ENCODE measurements around the gene CORT. TPM values are rescaled to one million over a fixed set of nuclear protein-coding genes. Genes with fewer than 3 reads are reported as not detected.

The CORT gene
- polyA plus RNA-seq, 1 donor from 2014 or later = 0.81 TPM

DNA sequence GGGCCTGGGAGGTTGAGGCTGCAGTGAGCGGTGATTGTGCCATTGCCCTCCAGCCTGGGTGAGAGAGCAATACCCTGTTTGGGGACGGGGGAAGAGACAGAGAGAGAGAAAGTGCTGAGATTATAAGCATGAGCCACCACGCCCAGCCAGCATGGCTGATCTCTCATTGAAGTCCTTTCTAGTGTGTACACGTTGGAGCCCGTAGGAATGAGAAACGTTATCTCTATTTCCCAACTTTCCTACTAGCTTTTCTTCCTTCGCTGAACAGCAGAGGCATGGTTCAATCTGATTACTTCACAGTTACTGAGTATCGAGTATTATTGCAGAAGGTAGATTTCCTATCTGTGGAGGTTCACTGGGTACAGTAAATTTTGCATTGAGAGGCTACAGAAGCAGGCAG, 29.5 kb downstream of the CORT start:
- H3K4me2 ChIP-seq (ENCODE audit: low read length) = no peak overlapping the region
- TF ChIP-seq, protein P1, sequence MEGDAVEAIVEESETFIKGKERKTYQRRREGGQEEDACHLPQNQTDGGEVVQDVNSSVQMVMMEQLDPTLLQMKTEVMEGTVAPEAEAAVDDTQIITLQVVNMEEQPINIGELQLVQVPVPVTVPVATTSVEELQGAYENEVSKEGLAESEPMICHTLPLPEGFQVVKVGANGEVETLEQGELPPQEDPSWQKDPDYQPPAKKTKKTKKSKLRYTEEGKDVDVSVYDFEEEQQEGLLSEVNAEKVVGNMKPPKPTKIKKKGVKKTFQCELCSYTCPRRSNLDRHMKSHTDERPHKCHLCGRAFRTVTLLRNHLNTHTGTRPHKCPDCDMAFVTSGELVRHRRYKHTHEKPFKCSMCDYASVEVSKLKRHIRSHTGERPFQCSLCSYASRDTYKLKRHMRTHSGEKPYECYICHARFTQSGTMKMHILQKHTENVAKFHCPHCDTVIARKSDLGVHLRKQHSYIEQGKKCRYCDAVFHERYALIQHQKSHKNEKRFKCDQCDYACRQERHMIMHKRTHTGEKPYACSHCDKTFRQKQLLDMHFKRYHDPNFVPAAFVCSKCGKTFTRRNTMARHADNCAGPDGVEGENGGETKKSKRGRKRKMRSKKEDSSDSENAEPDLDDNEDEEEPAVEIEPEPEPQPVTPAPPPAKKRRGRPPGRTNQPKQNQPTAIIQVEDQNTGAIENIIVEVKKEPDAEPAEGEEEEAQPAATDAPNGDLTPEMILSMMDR (IDR thresholded peaks at IDR 0.05; ENCODE audit: poor library complexity, severe bottlenecking) = no peak
- TF ChIP-seq TAF1 (IDR thresholded peaks at IDR 0.05; ENCODE audit: low read depth) (no peak), SMC3 (conservative IDR thresholded peaks at IDR 0.05; ENCODE audit: poor library complexity) (no peak), EZH2 (IDR thresholded peaks at IDR 0.05; ENCODE audit: borderline replicate concordance, insufficient read depth, low read length, poor library complexity, severe bottlenecking) (no peak), RAD21 (conservative IDR thresholded peaks at IDR 0.05) (no peak), MXI1 (conservative IDR thresholded peaks at IDR 0.05; ENCODE audit: poor library complexity, severe bottlenecking) (no peak), POLR2AphosphoS5 (IDR thresholded peaks at IDR 0.05) (no peak), EP300 (conservative IDR thresholded peaks at IDR 0.05; ENCODE audit: poor library complexity, severe bottlenecking) (no peak)
- TF ChIP-seq, protein P2, sequence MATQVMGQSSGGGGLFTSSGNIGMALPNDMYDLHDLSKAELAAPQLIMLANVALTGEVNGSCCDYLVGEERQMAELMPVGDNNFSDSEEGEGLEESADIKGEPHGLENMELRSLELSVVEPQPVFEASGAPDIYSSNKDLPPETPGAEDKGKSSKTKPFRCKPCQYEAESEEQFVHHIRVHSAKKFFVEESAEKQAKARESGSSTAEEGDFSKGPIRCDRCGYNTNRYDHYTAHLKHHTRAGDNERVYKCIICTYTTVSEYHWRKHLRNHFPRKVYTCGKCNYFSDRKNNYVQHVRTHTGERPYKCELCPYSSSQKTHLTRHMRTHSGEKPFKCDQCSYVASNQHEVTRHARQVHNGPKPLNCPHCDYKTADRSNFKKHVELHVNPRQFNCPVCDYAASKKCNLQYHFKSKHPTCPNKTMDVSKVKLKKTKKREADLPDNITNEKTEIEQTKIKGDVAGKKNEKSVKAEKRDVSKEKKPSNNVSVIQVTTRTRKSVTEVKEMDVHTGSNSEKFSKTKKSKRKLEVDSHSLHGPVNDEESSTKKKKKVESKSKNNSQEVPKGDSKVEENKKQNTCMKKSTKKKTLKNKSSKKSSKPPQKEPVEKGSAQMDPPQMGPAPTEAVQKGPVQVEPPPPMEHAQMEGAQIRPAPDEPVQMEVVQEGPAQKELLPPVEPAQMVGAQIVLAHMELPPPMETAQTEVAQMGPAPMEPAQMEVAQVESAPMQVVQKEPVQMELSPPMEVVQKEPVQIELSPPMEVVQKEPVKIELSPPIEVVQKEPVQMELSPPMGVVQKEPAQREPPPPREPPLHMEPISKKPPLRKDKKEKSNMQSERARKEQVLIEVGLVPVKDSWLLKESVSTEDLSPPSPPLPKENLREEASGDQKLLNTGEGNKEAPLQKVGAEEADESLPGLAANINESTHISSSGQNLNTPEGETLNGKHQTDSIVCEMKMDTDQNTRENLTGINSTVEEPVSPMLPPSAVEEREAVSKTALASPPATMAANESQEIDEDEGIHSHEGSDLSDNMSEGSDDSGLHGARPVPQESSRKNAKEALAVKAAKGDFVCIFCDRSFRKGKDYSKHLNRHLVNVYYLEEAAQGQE (IDR thresholded peaks at IDR 0.05; ENCODE audit: borderline replicate concordance) = no peak
- H4K20me1 ChIP-seq (ENCODE audit: insufficient read depth) = no peaks in the 10 kb centered on the region
- H3K4me3 ChIP-seq (ENCODE audit: low read length) = no peak overlapping the region
- no peak overlapping the region for H2AFZ ChIP-seq (ENCODE audit: low read depth, low read length)
- no peaks in the 10 kb centered on the region for H3K27me3 ChIP-seq (ENCODE audit: insufficient read depth, low read depth, low read length)
- H3K9me2 ChIP-seq (ENCODE audit: insufficient read depth, low read length) = no peaks in the 10 kb centered on the region
- no peak overlapping the region for H3K27ac ChIP-seq (ENCODE audit: low read length)
- H3F3A ChIP-seq (ENCODE audit: insufficient read depth, low read length, poor library complexity, severe bottlenecking) = no peaks in the 10 kb centered on the region
- H3K9ac ChIP-seq (ENCODE audit: low read length) = no peak overlapping the region
- peaks cover 24% of the 10 kb centered on the region for H3K79me2 ChIP-seq (replicated peaks; ENCODE audit: insufficient read depth, low read length)
- no peaks in the 10 kb centered on the region for H3K36me3 ChIP-seq (ENCODE audit: insufficient read depth, low read length)
- no peaks in the 10 kb centered on the region for H3K9me3 ChIP-seq (ENCODE audit: low read length)

DNA sequence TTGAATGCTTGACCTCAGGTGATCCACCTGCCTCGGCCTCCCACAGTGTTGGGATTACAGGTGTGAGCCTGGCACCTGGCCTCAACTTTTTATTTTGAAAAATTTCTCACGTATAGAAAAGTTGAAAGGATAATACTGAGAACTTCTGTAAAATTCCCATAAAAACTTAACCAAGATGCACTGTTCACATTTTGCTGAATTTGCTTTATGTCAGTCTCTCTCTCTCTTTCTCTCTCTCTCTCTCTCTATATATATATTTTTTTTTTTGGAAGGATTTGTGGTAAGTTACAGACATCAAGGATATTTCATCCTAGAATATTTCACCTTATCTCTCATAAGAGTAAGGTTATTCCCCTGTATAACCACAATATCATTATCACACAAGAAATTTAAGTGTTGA, 30.8 kb downstream of the CORT start:
- H3K36me3 ChIP-seq (ENCODE audit: insufficient read depth, low read length) = no peaks in the 10 kb centered on the region
- no peaks in the 10 kb centered on the region for H4K20me1 ChIP-seq (ENCODE audit: insufficient read depth)
- no peaks in the 10 kb centered on the region for H3K27me3 ChIP-seq (ENCODE audit: insufficient read depth, low read depth, low read length)
- H3K27ac ChIP-seq (ENCODE audit: low read length) = no peak overlapping the region
- H3K9me2 ChIP-seq (ENCODE audit: insufficient read depth, low read length) = no peaks in the 10 kb centered on the region
- no peaks in the 10 kb centered on the region for H3K9me3 ChIP-seq (ENCODE audit: low read length)
- TF ChIP-seq TAF1 (IDR thresholded peaks at IDR 0.05; ENCODE audit: low read depth) = no peak
- TF ChIP-seq RAD21 (conservative IDR thresholded peaks at IDR 0.05) = no peak
- no peak for TF ChIP-seq SMC3 (conservative IDR thresholded peaks at IDR 0.05; ENCODE audit: poor library complexity)
- TF ChIP-seq, protein P1 (IDR thresholded peaks at IDR 0.05; ENCODE audit: poor library complexity, severe bottlenecking) = no peak
- no peak for TF ChIP-seq MXI1 (conservative IDR thresholded peaks at IDR 0.05; ENCODE audit: poor library complexity, severe bottlenecking)
- no peak for TF ChIP-seq EZH2 (IDR thresholded peaks at IDR 0.05; ENCODE audit: borderline replicate concordance, insufficient read depth, low read length, poor library complexity, severe bottlenecking)
- no peak for TF ChIP-seq POLR2AphosphoS5 (IDR thresholded peaks at IDR 0.05)
- TF ChIP-seq, protein P2 (IDR thresholded peaks at IDR 0.05; ENCODE audit: borderline replicate concordance) = no peak
- no peak for TF ChIP-seq EP300 (conservative IDR thresholded peaks at IDR 0.05; ENCODE audit: poor library complexity, severe bottlenecking)
- H3F3A ChIP-seq (ENCODE audit: insufficient read depth, low read length, poor library complexity, severe bottlenecking) = no peaks in the 10 kb centered on the region
- H2AFZ ChIP-seq (ENCODE audit: low read depth, low read length) = no peak overlapping the region
- no peak overlapping the region for H3K4me3 ChIP-seq (ENCODE audit: low read length)
- no peak overlapping the region for H3K4me2 ChIP-seq (ENCODE audit: low read length)
- H3K9ac ChIP-seq (ENCODE audit: low read length) = no peak overlapping the region
- peaks cover 18% of the 10 kb centered on the region for H3K79me2 ChIP-seq (replicated peaks; ENCODE audit: insufficient read depth, low read length)

Measured in neural cell (in vitro differentiated cells).